Stomach (tissue), 9 donors: ENCODE data around the gene IL17RC. TPM values are rescaled to one million over a fixed set of nuclear protein-coding genes. Genes with fewer than 3 reads are reported as not detected.

ENCODE experiments used
- DNase-seq, 2 donors: peaks; one replicate each; pipeline versions ENCODE4 v3.0.0 to v3.0.0-alpha.2; 2013 to 2019
- H3K27ac ChIP-seq, 5 donors: fragments of 200-600 bp in 4 of 5; sonication (generic) in 4 of 5; one replicate each; pipeline ENCODE4 v1.5.1; 2013 to 2019; ENCODE audit warnings: mild to moderate bottlenecking in 1 of 5, moderate library complexity in 1 of 5
- H3K27me3 ChIP-seq, 3 donors: fragments of 200-600 bp; sonication (generic); one replicate each; pipeline ENCODE4 v1.5.1; 2017 to 2019; ENCODE audit warnings: mixed run types in 1 of 3
- H3K36me3 ChIP-seq, 4 donors: fragments of 200-600 bp; sonication (generic); 1 replicate in 3 of 4; 2 replicates in 1 of 4; pipeline ENCODE4 v1.5.1; 2016 to 2019
- H3K4me1 ChIP-seq, 4 donors: fragments of 200-600 bp; sonication (generic); one replicate each; pipeline ENCODE4 v1.5.1; 2016 to 2019
- H3K4me3 ChIP-seq, 4 donors: fragments of 200-600 bp; sonication (generic) in 3 of 4; one replicate each; pipeline ENCODE4 v1.5.1; 2016 to 2019; ENCODE audit warnings: mild to moderate bottlenecking in 1 of 4
- H3K9me3 ChIP-seq, 4 donors: fragments of 200-600 bp; sonication (generic); one replicate each; pipeline ENCODE4 v1.5.1; 2016 to 2019
- EP300 ChIP-seq: sonication (generic); formaldehyde crosslinking; IDR thresholded peaks from one replicate; pipeline ENCODE4 v1.6.1; 2017; ENCODE audit warnings: antibody characterized with exemption
- POLR2A ChIP-seq, 4 donors: fragments of 450-650 bp; IDR thresholded peaks; one replicate each; pipeline ENCODE4 v1.6.1; 2016; ENCODE audit warnings: antibody characterized with exemption in 4 of 4, control low read depth in 2 of 4, mild to moderate bottlenecking in 1 of 4, moderate library complexity in 1 of 4
- POLR2AphosphoS5 ChIP-seq, 3 donors: sonication (generic); formaldehyde crosslinking; IDR thresholded peaks; one replicate each; pipeline ENCODE4 v1.6.1; 2016; ENCODE audit warnings: antibody characterized with exemption in 3 of 3
- WGBS, 5 donors: extraction: QIAGEN DNeasy Blood & Tissue Kit in 3 of 5; methylation state at CpG; one replicate each; pipeline versions ENCODE4 v1.1.5 to v1.1.7; 2013 to 2018; 5-methylcytosine and 5-hydroxymethylcytosine counted together
- intact Hi-C: fragments of 100-400 bp; cut with DNase I; formaldehyde crosslinking; loops from one replicate; pipeline ENCODE4 v1.15.1; 2023; ENCODE audit warnings: low total_unique reads
- polyA plus RNA-seq, 3 donors: library from polyadenylated mRNA; stranded (reverse); fragments of 200-250 nt; gene quantifications; one replicate each; pipeline ENCODE4 v1.2.3, GENCODE V29; 2013
- total RNA-seq, 5 donors: library from RNA; depleted of rRNA; stranded (reverse); fragments of >200 nt; gene quantifications; one replicate each; pipeline versions ENCODE4 v1.1.0 to v1.2.3, GENCODE V29; 2014 to 2016
- TF ChIP-seq, protein P1 (sequence below), 7 experiments: fragments of 450-650 bp in 4 of 7; fragments of 200-600 bp in 3 of 7; sonication (generic) in 3 of 7; IDR thresholded peaks; one replicate each; pipeline ENCODE4 v1.5.1; 2016 to 2019; ENCODE audit warnings: antibody characterized with exemption in 7 of 7, control low read depth in 2 of 7, mild to moderate bottlenecking in 1 of 7
- donor health status: healthy with polysubstance abuse.
- donor health status: Bipolar disorder and iron deficiency.
- donor health status: healthy.

Gene IL17RC
- total and polyA plus RNA-seq, 8 donors: 20.1 to 284 (median 33.1) TPM

DNA sequence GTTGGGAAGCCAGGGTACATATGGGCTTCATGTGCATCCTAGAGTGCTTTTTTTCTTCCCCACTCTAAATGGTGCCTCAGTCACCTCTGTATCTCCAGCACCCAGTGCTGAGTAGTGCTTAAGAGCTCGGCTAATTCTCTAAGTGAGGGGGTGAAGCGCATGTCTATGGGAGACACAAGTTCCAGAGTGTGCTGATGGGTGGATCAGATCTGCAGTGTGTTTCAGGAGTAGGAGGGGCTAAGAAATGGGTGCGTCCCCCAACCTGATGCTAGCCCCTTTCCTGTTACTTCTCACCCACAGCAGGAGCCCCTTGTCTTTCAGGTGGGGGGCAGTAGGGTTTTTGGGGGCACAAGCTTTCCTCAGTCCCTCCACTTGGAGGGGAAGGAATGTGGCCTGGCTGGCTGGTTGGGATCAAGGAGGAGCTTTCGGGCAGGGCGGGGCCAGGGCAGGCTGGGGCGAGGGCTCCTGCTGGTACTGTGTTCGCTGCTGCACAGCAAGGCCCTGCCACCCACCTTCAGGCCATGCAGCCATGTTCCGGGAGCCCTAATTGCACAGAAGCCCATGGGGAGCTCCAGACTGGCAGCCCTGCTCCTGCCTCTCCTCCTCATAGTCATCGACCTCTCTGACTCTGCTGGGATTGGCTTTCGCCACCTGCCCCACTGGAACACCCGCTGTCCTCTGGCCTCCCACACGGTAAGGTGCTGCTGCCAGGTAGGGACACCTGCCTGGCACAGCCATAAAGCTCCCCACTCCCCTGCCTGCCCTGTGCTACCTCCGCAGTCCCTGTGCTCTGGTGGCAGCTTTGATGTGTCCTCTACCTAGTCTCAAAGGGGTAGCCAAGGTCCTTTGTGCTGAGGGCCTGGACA lies 14.3 kb upstream of the IL17RC start, which contains the start of gene IL17RE:
Gene IL17RE (plus strand): TSS at position 477 of the 866 bp plus-strand sequence. CDS start 85 bp downstream, at position 562.
- 21 to 49% (median 27%) methylated on average over 11 to 13 of the region's 13 CpGs for WGBS, 5 donors
- Histone ChIP-seq H3K4me1 (peaks cover 29 to 50% (median 39%) of the 10 kb centered on the region in 4 donors), H3K9me3 (no peaks in the 10 kb centered on the region), H3K27me3 (no peaks in the 10 kb centered on the region), H3K4me3 (peak within 1 kb of the TSS; percentile 27 to 51 (median 41)), H3K27ac (peak within 1 kb of the TSS; percentile 81 to 88 (median 87)), H3K36me3 (peaks cover 0 to 6% (median 3%) of the 10 kb centered on the region in 4 donors)
- intact Hi-C loops: no loop called here
- peak; percentile 80 to 81 for DNase-seq
- TF ChIP-seq POLR2AphosphoS5 (IDR thresholded peaks at IDR 0.05) (peak in 2 of 3 donors; percentile 42 to 80), POLR2A (IDR thresholded peaks at IDR 0.05) (peak in 1 of 4 donors; percentile 21)
- TF ChIP-seq, protein P1, sequence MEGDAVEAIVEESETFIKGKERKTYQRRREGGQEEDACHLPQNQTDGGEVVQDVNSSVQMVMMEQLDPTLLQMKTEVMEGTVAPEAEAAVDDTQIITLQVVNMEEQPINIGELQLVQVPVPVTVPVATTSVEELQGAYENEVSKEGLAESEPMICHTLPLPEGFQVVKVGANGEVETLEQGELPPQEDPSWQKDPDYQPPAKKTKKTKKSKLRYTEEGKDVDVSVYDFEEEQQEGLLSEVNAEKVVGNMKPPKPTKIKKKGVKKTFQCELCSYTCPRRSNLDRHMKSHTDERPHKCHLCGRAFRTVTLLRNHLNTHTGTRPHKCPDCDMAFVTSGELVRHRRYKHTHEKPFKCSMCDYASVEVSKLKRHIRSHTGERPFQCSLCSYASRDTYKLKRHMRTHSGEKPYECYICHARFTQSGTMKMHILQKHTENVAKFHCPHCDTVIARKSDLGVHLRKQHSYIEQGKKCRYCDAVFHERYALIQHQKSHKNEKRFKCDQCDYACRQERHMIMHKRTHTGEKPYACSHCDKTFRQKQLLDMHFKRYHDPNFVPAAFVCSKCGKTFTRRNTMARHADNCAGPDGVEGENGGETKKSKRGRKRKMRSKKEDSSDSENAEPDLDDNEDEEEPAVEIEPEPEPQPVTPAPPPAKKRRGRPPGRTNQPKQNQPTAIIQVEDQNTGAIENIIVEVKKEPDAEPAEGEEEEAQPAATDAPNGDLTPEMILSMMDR (IDR thresholded peaks at IDR 0.05): no peak

DNA sequence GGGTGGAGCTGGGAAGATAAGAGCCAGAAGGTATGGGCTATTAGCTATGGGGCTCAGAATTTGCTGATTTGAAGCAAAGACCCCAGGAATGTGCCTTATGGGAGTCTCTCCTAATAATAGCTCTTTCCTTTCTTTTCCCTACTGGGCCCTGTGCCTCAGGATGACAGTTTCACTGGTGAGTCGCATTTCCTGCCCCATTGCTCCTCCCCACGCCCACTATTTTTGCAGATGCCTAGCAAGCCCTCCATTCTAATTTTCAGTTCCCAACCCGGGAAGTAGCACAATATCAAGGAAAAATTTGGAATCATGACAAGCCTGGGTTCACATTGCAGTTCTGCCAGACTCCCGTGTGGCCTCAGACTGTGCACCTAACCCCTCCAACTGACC lies 13.7 kb upstream of the IL17RC start:
- H3K27me3 ChIP-seq: no peaks in the 10 kb centered on the region
- H3K9me3 ChIP-seq: no peaks in the 10 kb centered on the region
- intact Hi-C loops: no loop called here
- H3K4me1 ChIP-seq: peaks cover 23 to 47% (median 35%) of the 10 kb centered on the region in 4 donors
- TF ChIP-seq EP300: no peak
- no peak for TF ChIP-seq POLR2AphosphoS5 (IDR thresholded peaks at IDR 0.05)
- TF ChIP-seq, protein P1 (IDR thresholded peaks at IDR 0.05): no peak
- TF ChIP-seq POLR2A (IDR thresholded peaks at IDR 0.05): no peak
- H3K27ac ChIP-seq: peak overlapping the region; percentile 81 to 88 (median 87)
- WGBS, 5 donors: 12 to 21% (median 20%) methylated on average over 4 of the region's 4 CpGs
- H3K4me3 ChIP-seq: peak overlapping the region; percentile 27 to 51 (median 41)
- H3K36me3 ChIP-seq: peaks cover 0 to 11% (median 5%) of the 10 kb centered on the region in 4 donors
- DNase-seq: peak in 1 of 2 donors; percentile 46

DNA sequence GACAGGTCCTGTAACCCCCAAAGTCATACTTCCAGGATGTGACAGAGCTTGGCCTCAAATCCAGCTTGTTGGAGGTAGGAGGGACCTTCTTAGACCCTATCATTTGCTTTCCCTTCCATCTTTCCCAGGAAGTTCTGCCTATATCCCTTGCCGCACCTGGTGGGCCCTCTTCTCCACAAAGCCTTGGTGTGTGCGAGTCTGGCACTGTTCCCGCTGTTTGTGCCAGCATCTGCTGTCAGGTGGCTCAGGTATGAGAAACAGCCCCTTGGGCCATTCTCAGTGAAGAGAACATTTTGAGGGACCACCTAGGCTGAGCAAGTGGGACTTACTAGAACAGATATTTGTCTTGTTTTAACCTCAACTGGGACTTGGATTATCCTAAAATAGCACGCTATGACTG lies 13.0 kb upstream of the IL17RC start:
- intact Hi-C loops: no loop called here
- peak in 1 of 2 donors; percentile 49 for DNase-seq
- Histone ChIP-seq H3K4me1 (peaks cover 16 to 41% (median 29%) of the 10 kb centered on the region in 4 donors), H3K9me3 (no peaks in the 10 kb centered on the region), H3K36me3 (peaks cover 3 to 18% (median 7%) of the 10 kb centered on the region in 4 donors), H3K27me3 (no peaks in the 10 kb centered on the region), H3K4me3 (peak overlapping the region; percentile 27 to 51 (median 41)), H3K27ac (peak overlapping the region in 3 of 5 donors; percentile 87 to 88 (median 87))
- TF ChIP-seq EP300: no peak
- TF ChIP-seq POLR2AphosphoS5 (IDR thresholded peaks at IDR 0.05): no peak
- TF ChIP-seq, protein P1 (IDR thresholded peaks at IDR 0.05): no peak
- no peak for TF ChIP-seq POLR2A (IDR thresholded peaks at IDR 0.05)
- WGBS, 5 donors: 54 to 74% (median 60%) methylated on average over 4 of the region's 4 CpGs

DNA sequence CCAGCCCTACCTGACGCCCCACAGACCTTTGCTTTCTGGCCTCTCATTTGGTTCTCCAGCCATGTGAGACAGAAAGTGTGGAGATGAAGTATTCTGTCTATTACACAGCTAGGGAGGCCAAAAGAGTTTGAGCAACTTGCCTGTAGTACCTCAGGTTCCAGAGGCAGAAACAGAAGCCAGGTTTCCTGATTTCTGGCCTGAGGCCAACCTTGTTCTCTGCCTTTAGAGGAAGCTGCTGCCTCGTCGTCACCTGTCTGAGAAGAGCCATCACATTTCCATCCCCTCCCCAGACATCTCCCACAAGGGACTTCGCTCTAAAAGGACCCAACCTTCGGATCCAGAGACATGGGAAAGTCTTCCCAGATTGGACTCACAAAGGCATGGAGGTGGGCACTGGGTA lies 10.4 kb upstream of the IL17RC start:
- DNase-seq: peak in 1 of 2 donors; percentile 53
- Histone ChIP-seq H3K27ac (no peak overlapping the region), H3K4me1 (peaks cover 8 to 32% (median 17%) of the 10 kb centered on the region in 4 donors), H3K9me3 (no peaks in the 10 kb centered on the region), H3K4me3 (no peak overlapping the region), H3K27me3 (no peaks in the 10 kb centered on the region), H3K36me3 (peaks cover 6 to 28% (median 24%) of the 10 kb centered on the region in 4 donors)
- intact Hi-C loops: no loop called here
- TF ChIP-seq EP300 (no peak), POLR2A (IDR thresholded peaks at IDR 0.05) (no peak), POLR2AphosphoS5 (IDR thresholded peaks at IDR 0.05) (no peak)
- TF ChIP-seq, protein P1 (IDR thresholded peaks at IDR 0.05): no peak
- WGBS, 5 donors: 77 to 96% (median 88%) methylated on average over 5 of the region's 5 CpGs
